ENCODE data around the gene ZC3H7A. TPM values are rescaled to one million over a fixed set of nuclear protein-coding genes. Genes with fewer than 3 reads are reported as not detected.

ZC3H7A gene
- total RNA-seq: 27.2 and 35.0 TPM in 2 replicates

GRCh38 chr16:11797166-11797956 is at the start of gene ZC3H7A:
Gene ZC3H7A (minus strand): TSS chr16:11797258. CDS start chr16:11782354, 14,904 bp downstream.

GRCh38 chr16:11742536-11743307 is 54.3 kb downstream of the ZC3H7A start, which contains the start of gene TXNDC11:
Gene TXNDC11 (minus strand): TSS chr16:11742857. CDS start chr16:11742730, 127 bp downstream.

Small RNA genes lying within 50 kb of the gene (small RNA-seq; reads per million reads assigned to genes)
- not detected for gene RF00017

Other genes starting within 250 kb of the ZC3H7A start
- gene LITAF, start 210.3 kb downstream of the ZC3H7A start, total RNA-seq: 22.9 and 29.8 TPM in 2 replicates
- gene SNN, start 128.8 kb downstream of the ZC3H7A start, total RNA-seq: 11.4 and 15.1 TPM in 2 replicates
- 20.6 and 33.6 TPM in 2 replicates for gene TXNDC11, start 54.4 kb downstream of the ZC3H7A start, total RNA-seq
- gene RSL1D1, start 54.3 kb upstream of the ZC3H7A start, total RNA-seq: 167 and 171 TPM in 2 replicates
- 118 and 173 TPM in 2 replicates for gene GSPT1, start 118.7 kb upstream of the ZC3H7A start, total RNA-seq
- 3.7 and 5.1 TPM in 2 replicates for gene NPIPB2, start 144.8 kb upstream of the ZC3H7A start, total RNA-seq
- gene TNFRSF17, start 168.0 kb upstream of the ZC3H7A start, total RNA-seq: not detected in 2 replicates
- gene SNX29, start 179.5 kb upstream of the ZC3H7A start, total RNA-seq: 32.6 and 36.0 TPM in 2 replicates

All from subcutaneous preadipocyte (primary cell).